GM13976 (cell line): ENCODE data around the gene TAF4.

Experiments used
- DNase-seq: peaks from one replicate; pipeline ENCODE4 v3.0.0; 2012; ENCODE audit warnings: low spot score
- in situ Hi-C: fragments of 300-500 bp; cut with MboI; formaldehyde crosslinking; loops from one replicate; pipeline ENCODE4 v1.12.0; 2022; ENCODE audit warnings: low sequenced_read_pairs, mixed read lengths, inconsistent platforms; ENCODE audit not compliant: unreplicated experiment
- TF ChIP-seq, protein P1 (sequence below): IDR thresholded peaks from 2 replicates; pipeline ENCODE4 v1.5.1; 2012; ENCODE audit warnings: borderline replicate concordance, mild to moderate bottlenecking; ENCODE audit not compliant: insufficient read depth; ENCODE audit errors: extremely low read depth, missing control alignments, control extremely low read depth

Gene TAF4

DNA sequence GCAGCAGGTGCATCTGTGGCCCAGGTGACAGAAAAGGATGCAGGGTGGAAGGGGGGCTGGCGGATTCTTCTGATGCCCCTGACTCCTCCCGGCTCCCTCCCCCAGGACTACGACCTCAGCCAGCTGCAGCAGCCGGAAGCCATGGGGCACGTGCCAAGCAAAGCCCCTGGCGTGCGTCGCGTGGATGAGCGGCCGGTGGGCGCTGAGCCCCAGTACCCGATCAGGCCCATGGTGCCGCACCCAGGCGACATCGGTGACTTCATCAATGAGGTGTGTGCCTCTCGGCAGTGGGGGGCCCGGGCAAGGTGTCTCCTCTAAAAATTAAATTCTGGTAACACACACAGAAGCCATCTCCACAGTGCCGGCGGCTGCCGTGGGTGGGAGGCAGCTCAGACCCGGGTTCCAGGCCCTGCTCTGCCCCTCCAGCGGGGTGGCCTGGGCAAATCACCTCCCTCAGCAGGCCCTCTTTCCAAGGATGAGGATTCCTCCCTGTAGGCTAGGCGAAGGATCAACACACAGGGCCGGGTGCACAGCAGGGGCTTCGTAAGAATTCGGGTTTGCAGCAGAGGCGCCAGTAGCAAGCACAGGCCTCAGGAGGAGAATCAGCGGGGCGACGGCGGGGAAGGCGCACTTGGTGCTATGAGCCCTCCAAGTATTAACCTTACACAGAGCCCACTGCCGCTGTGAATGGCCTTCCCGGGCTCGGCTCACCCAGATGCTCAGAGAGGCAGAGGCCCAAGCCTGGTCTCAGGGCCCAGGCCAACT, 131.5 kb downstream of the TAF4 start:
- TF ChIP-seq, protein P1, sequence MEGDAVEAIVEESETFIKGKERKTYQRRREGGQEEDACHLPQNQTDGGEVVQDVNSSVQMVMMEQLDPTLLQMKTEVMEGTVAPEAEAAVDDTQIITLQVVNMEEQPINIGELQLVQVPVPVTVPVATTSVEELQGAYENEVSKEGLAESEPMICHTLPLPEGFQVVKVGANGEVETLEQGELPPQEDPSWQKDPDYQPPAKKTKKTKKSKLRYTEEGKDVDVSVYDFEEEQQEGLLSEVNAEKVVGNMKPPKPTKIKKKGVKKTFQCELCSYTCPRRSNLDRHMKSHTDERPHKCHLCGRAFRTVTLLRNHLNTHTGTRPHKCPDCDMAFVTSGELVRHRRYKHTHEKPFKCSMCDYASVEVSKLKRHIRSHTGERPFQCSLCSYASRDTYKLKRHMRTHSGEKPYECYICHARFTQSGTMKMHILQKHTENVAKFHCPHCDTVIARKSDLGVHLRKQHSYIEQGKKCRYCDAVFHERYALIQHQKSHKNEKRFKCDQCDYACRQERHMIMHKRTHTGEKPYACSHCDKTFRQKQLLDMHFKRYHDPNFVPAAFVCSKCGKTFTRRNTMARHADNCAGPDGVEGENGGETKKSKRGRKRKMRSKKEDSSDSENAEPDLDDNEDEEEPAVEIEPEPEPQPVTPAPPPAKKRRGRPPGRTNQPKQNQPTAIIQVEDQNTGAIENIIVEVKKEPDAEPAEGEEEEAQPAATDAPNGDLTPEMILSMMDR = no peak
- in situ Hi-C loops = no loop called here
- DNase-seq = no peak

DNA sequence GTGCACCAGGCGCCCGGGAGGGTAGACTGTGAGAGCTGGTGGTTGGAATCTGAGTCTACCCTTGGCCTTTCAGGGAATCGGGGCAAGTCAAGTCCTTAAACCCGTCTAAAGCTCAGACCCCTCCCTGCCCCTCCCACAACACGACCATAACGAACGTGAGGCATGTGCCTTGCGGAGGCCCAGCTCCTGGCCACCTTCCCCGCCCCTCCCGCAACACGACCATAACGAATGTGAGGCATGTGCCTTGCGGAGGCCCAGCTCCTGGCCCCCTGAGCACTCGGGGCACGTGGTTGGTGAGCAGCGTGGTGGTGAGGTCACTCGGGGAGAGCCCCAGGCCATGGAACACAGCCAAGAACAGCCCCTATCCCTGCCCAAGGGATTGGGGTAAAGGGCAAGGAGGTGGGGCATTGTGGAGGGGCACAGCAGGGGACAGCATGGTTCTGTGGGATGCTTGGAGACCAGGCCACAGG, 132.2 kb downstream of the TAF4 start:
- in situ Hi-C loops = no loop called here
- TF ChIP-seq, protein P1 = no peak
- DNase-seq = no peak

DNA sequence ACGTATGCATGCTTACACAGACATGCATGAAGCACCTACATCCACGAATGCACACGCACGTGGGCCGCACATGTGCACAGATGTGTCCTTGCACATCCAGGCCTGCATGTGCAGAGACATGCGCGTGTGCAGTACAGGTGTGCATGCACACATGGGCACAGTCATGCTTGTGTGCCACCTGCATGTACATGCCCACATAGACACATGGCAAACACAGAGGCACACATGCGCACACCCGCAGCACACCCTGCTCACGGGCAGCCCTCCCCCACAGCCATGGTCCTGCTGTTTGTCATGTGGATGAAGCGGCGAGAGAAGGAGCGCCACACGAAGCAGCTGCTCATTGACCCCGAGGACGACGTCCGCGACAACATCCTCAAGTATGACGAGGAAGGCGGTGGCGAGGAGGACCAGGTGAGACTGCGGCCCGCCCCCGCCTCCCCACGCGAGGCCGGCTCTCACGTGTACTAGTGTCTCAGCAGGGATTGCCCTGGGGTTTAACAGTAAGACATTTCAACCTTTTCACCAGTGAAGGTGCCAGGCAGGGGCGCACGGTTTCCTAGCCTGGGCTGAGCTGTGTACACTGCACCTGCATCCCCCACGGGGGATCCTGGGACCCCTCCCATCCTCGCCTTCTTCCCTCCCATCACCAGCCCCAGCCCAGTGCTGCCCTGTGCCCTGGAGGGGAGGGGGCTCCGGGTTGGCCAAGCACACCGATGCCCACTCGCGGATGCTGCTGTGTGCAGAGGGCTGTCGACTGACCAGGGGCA, 132.8 kb downstream of the TAF4 start:
- TF ChIP-seq, protein P1 = no peak
- in situ Hi-C loops = no loop called here
- DNase-seq = no peak

DNA sequence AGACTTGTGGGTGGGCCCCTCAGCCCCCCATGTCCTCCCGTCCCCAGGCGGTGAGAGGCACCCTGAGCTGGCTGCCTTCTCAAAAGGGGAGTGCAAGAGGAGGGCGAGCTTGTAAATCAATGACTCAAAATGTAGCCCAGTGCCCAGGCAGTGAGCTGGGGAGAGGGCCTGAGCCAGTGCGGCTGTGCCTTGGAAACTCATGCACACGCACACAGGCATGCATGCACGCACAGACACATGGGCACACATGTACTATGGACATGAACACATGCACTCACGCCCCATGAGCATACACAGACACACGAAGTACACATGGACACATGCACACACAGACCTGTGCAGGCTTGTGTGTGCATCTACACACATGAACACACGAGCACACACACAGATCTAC, 133.5 kb downstream of the TAF4 start:
- TF ChIP-seq, protein P1 = no peak
- in situ Hi-C loops = no loop called here
- DNase-seq = no peak

DNA sequence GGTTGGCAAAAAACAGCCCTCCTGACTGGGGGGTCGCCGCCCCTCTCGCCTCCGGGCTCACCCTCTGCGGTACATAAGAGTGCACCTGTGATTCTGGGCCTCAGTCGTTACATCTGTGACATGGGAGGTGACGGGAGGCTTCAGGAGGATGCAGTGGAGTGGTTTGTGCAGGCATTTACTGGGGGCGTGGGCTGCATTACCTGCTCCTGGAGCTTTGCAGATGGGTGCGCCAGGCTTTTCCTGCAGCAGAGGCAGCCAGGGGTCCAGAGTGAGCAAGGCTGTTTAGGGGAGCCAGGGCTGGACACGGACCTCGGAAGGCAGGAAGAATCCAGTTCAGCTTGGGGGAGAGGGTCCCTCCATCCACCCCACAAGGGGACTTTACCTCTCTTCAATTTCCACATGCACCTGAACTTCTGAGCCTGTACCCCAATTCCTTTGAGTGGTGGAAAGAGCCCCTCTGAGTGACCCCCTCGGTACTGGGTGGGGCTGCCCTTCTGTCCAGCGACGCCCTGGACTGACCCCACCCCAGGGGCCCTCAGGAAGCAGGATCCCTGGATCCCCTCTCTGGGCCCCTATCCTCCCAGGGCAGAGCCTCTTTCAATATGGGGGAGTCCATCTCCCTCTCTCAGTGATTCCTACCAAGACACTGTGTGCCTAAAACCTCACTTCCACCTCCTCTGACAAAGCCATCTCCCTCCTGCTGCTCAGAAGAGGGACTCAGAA, 134.0 kb downstream of the TAF4 start:
- in situ Hi-C loops = no loop called here
- TF ChIP-seq, protein P1 = no peak
- DNase-seq = no peak

DNA sequence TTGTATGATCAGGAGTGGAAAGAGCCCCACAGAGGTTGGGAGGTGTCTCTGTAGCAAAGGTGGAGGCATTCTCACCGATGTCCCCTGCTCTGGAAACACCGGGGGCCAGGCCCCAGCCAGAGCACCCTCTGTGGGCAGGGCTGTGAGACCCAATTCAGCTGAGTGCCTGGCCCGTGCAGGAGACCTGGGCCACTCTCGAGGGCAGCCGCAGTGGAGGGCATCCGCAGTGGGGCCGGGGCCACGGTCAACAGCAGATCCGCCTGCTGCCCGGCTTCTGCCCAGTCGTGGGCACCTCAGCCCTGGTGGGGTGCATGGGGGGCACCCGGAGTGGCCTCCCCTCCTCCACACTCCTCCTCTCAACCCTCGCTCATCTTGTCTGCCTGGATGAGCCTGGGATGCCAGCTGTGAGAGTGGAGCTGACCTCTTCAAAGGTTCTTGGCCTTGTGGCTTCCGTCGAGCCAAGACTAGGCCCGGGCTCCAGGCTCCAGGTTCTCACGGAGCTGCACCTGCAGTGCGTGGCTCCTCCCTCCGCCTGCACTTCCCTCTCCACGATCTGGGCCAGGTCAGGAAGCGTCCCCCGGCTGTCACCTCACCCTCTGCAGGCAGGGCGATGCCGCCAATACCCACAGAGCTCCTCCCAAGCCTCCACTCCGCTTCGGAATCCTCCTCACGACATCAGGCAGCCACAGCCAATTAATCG, 134.8 kb downstream of the TAF4 start:
- in situ Hi-C loops = no loop called here
- TF ChIP-seq, protein P1 = no peak
- DNase-seq = no peak
